ENCODE results near the gene COPZ2.

The COPZ2 gene

DNA sequence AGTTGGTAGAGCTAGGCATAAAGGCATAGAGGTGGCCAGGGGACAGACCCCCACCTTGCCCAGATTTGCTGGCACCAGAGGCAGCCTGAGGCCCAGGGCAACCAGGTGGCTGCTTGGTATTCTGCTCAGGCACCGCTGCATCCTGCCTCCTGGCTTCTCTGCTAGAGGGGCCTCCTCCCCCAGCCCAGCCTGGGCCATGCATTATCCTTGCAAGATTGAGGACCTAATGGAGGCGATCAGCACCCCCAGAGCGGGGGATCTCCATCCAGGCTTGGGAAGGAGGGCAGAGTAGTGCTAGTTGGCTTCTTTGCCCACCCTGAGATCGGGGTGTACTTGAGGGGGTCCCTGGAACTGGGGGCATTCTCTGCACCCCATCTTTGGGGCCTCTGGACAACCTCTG is 42.9 kb downstream of the COPZ2 start:
- Histone ChIP-seq H3K4me3 (ENCODE audit: low read length, poor library complexity, severe bottlenecking) (no peak overlapping the region), H3K9ac (ENCODE audit: low read depth, low read length, poor library complexity, severe bottlenecking) (no peak overlapping the region), H3K36me3 (ENCODE audit: insufficient read depth, low read length) (no peaks in the 10 kb centered on the region), H3K27me3 (ENCODE audit: insufficient read depth, low read length, poor library complexity, severe bottlenecking) (no peaks in the 10 kb centered on the region), H2AFZ (ENCODE audit: low read length) (no peak overlapping the region), H3F3A (ENCODE audit: low read depth) (no peaks in the 10 kb centered on the region), H3K4me2 (ENCODE audit: low read depth, low read length, poor library complexity, severe bottlenecking) (no peak overlapping the region), H3K79me2 (ENCODE audit: insufficient read depth, low read length) (no peaks in the 10 kb centered on the region), H3K9me2 (replicated peaks; ENCODE audit: low read depth, low read length) (no peaks in the 10 kb centered on the region), H4K20me1 (ENCODE audit: insufficient read depth, low read length, poor library complexity, severe bottlenecking) (no peaks in the 10 kb centered on the region), H3K9me3 (ENCODE audit: insufficient read depth, low read depth, low read length) (no peaks in the 10 kb centered on the region), H3K4me1 (ENCODE audit: insufficient read depth, low read length, poor library complexity, severe bottlenecking) (peaks cover 3% of the 10 kb centered on the region)
- no peak for TF ChIP-seq EZH2phosphoT487 (IDR thresholded peaks at IDR 0.05; ENCODE audit: borderline replicate concordance)
- TF ChIP-seq, protein P1, sequence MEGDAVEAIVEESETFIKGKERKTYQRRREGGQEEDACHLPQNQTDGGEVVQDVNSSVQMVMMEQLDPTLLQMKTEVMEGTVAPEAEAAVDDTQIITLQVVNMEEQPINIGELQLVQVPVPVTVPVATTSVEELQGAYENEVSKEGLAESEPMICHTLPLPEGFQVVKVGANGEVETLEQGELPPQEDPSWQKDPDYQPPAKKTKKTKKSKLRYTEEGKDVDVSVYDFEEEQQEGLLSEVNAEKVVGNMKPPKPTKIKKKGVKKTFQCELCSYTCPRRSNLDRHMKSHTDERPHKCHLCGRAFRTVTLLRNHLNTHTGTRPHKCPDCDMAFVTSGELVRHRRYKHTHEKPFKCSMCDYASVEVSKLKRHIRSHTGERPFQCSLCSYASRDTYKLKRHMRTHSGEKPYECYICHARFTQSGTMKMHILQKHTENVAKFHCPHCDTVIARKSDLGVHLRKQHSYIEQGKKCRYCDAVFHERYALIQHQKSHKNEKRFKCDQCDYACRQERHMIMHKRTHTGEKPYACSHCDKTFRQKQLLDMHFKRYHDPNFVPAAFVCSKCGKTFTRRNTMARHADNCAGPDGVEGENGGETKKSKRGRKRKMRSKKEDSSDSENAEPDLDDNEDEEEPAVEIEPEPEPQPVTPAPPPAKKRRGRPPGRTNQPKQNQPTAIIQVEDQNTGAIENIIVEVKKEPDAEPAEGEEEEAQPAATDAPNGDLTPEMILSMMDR (conservative IDR thresholded peaks at IDR 0.05; ENCODE audit: low read length): no peak

DNA sequence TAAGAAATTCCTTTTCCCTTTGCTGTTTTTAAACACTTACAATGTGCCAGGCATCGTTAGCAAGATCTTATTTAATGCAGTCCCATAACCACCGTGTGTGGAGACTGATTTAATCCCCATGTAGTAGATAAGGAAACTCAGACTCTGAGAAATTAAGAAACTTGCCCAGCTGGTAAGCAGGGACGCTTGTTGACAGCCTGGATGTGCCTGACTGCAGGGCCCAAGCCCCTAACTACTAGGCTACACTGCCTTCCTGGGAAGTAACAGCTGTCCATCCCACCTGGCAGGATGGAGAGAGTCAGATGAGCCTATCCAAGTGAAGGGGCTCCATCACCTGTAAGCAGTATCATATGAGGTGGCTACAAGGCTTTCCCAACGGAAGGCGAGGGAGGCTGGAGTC is 43.6 kb downstream of the COPZ2 start:
- Histone ChIP-seq H3K27me3 (ENCODE audit: insufficient read depth, low read length, poor library complexity, severe bottlenecking) (no peaks in the 10 kb centered on the region), H4K20me1 (ENCODE audit: insufficient read depth, low read length, poor library complexity, severe bottlenecking) (no peaks in the 10 kb centered on the region), H3K9ac (ENCODE audit: low read depth, low read length, poor library complexity, severe bottlenecking) (no peak overlapping the region), H3K9me2 (replicated peaks; ENCODE audit: low read depth, low read length) (no peaks in the 10 kb centered on the region), H3F3A (ENCODE audit: low read depth) (no peaks in the 10 kb centered on the region), H3K4me2 (ENCODE audit: low read depth, low read length, poor library complexity, severe bottlenecking) (no peak overlapping the region), H3K79me2 (ENCODE audit: insufficient read depth, low read length) (no peaks in the 10 kb centered on the region), H3K4me3 (ENCODE audit: low read length, poor library complexity, severe bottlenecking) (no peak overlapping the region), H3K9me3 (ENCODE audit: insufficient read depth, low read depth, low read length) (no peaks in the 10 kb centered on the region), H3K4me1 (ENCODE audit: insufficient read depth, low read length, poor library complexity, severe bottlenecking) (peaks cover 10% of the 10 kb centered on the region), H3K36me3 (ENCODE audit: insufficient read depth, low read length) (no peaks in the 10 kb centered on the region), H2AFZ (ENCODE audit: low read length) (no peak overlapping the region)
- TF ChIP-seq, protein P1 (conservative IDR thresholded peaks at IDR 0.05; ENCODE audit: low read length): no peak

DNA sequence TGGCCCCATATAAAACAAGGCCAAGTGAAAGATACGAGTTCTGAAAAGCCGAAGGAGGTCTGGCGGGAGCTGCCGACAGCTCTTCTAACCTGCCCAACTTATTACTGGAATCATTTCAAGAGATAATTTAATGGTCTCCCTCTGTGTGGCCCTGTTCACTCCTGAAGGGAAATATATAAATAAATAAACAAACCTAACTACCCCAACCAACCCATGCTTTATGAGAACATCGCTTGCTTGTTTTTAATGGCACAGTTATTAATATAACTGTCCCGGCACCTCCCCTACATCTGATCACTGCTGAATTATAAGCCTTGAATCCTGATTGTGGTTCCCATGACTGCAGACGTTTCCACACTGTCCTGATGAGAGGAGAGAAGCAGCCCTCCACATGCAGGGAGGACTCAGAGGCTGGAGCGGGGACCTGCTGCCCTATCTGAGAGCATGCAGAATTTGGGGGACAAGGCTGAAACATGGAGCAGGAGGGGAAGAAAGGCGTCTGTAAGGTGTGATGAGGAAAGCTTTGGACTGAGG is 44.5 kb downstream of the COPZ2 start:
- no peak overlapping the region for H3K4me3 ChIP-seq (ENCODE audit: low read length, poor library complexity, severe bottlenecking)
- peaks cover 14% of the 10 kb centered on the region for H3K4me1 ChIP-seq (ENCODE audit: insufficient read depth, low read length, poor library complexity, severe bottlenecking)
- no peaks in the 10 kb centered on the region for H3F3A ChIP-seq (ENCODE audit: low read depth)

More for the DNA sequence above, 44.5 kb downstream of the COPZ2 start:
- Histone ChIP-seq H3K9me2 (replicated peaks; ENCODE audit: low read depth, low read length) (no peaks in the 10 kb centered on the region), H3K9ac (ENCODE audit: low read depth, low read length, poor library complexity, severe bottlenecking) (no peak overlapping the region), H4K20me1 (ENCODE audit: insufficient read depth, low read length, poor library complexity, severe bottlenecking) (no peaks in the 10 kb centered on the region), H3K27me3 (ENCODE audit: insufficient read depth, low read length, poor library complexity, severe bottlenecking) (no peaks in the 10 kb centered on the region), H3K36me3 (ENCODE audit: insufficient read depth, low read length) (no peaks in the 10 kb centered on the region), H2AFZ (ENCODE audit: low read length) (no peak overlapping the region), H3K9me3 (ENCODE audit: insufficient read depth, low read depth, low read length) (no peaks in the 10 kb centered on the region), H3K4me2 (ENCODE audit: low read depth, low read length, poor library complexity, severe bottlenecking) (no peak overlapping the region), H3K79me2 (ENCODE audit: insufficient read depth, low read length) (no peaks in the 10 kb centered on the region)
- TF ChIP-seq EZH2phosphoT487 (IDR thresholded peaks at IDR 0.05; ENCODE audit: borderline replicate concordance): no peak
- TF ChIP-seq, protein P1 (conservative IDR thresholded peaks at IDR 0.05; ENCODE audit: low read length): no peak

Measured in Loucy (cell line).